ENCODE measurements around the gene MEX3C. TPM values are rescaled to one million over a fixed set of nuclear protein-coding genes. Genes with fewer than 3 reads are reported as not detected.

The MEX3C gene
- total and polyA plus RNA-seq, 2 donors (not counting 1 experiment from before 2014, with no cell fraction given): 29.1 to 92.4 TPM

DNA sequence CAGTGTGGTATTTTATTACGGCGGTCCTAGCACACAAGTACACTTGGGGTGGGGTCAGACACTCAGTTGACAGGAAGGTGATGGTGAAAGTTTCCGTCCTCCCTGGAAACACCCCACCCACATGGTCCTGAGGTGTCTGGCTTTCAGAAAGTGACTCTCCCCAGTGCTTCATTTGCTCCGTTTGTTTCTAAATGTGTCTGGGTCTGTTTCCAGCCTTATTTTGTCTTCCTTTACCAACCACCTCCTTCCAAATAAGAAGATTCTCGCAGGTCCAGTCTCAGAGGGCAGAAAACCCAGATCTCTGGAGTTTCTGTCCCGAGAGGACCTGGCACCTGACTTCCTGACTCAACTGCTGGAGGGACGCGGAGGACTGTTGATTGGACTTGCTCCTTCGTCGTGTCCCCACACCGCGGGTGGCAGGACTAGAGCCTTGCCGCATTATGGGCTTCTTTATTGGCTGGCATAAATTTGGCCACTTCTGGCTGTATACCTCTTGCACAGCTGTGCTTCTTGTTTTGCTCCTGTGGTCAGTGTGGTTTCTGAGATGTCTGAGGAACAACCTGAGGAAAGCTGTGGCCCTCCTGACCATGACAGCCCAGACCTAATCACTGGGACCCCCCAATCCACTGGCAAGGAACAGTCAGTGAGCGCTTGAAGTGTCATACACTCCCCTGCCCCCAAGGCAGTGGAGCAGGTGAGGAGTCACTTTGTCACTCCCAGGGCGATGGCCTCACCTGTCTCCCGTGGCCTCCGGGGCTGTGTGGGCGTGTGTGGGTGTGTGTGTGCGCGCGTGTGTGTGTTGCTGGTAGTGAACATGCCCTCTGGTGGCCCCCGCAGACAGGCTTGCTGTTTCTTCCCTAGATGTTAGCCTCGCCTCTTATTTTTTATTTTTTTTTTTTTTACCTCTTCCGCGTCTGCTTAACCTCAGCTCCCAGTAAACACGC is 45.6 kb downstream of the MEX3C start:
- Histone ChIP-seq H3K4me3 (ENCODE audit: control extremely low read depth in 1 of 5, extremely low read depth in 1 of 5, insufficient read depth in 1 of 5, low read depth in 2 of 5, low read length in 4 of 5) (peak overlapping the region in 4 of 5 experiments; percentile 16 to 68 (median 34)), H4K20me1 (ENCODE audit: control insufficient read depth, insufficient read depth, low read length, poor library complexity, severe bottlenecking) (no peaks in the 10 kb centered on the region), H3K27ac (ENCODE audit: low read length in 2 of 2) (peak overlapping the region; percentile 67 to 82), H2AFZ (ENCODE audit: insufficient read depth, low read depth, low read length, poor library complexity, severe bottlenecking) (peak overlapping the region; percentile 77), H3K79me2 (ENCODE audit: control insufficient read depth, insufficient read depth, low read length) (no peaks in the 10 kb centered on the region), H3K27me3 (replicated peaks in 1 of 4; ENCODE audit: control extremely low read depth in 1 of 4, control insufficient read depth in 3 of 4, insufficient read depth in 4 of 4, low read length in 3 of 4) (no peaks in the 10 kb centered on the region), H3K4me1 (ENCODE audit: control insufficient read depth in 2 of 2, insufficient read depth in 2 of 2, low read length in 2 of 2) (peaks cover 28 to 41% of the 10 kb centered on the region in 2 donors), H3K9ac (ENCODE audit: low read length) (peak overlapping the region; percentile 52), H3K36me3 (replicated peaks in 1 of 2; ENCODE audit: control extremely low read depth in 1 of 2, control insufficient read depth in 1 of 2, extremely low read depth in 1 of 2, insufficient read depth in 2 of 2, low read length in 1 of 2) (no peaks in the 10 kb centered on the region), H3K4me2 (replicated peaks; ENCODE audit: low read depth, low read length, poor library complexity, severe bottlenecking) (peak overlapping the region; percentile 87), H3K9me3 (ENCODE audit: control extremely low read depth in 1 of 3, control insufficient read depth in 2 of 3, insufficient read depth in 1 of 3, low read length in 2 of 3) (peaks cover 0 to 4% (median 0%) of the 10 kb centered on the region in 3 donors)
- Mint-ChIP-seq H3K9me3 (ENCODE audit: insufficient read depth) (no peaks in the 10 kb centered on the region), H3K4me3 (peak overlapping the region; percentile 87), H3K4me1 (peaks cover 45% of the 10 kb centered on the region), H3K27ac (peak overlapping the region; percentile 97), H3K27me3 (no peaks in the 10 kb centered on the region)
- TF ChIP-seq CTCF (IDR thresholded peaks at IDR 0.05) (peak; percentile 19), EZH2 (IDR thresholded peaks at IDR 0.05; ENCODE audit: borderline replicate concordance, insufficient read depth, low read depth, low read length, poor library complexity, severe bottlenecking) (no peak)
- DNase-seq (peak; percentile 84), ATAC-seq (ENCODE audit: low read depth) (peak; percentile 65)
- CTCF ChIA-PET: interaction anchor here (0.8 to 3.8 kb wide), 9 partner anchors 10 to 330 kb away, joined by 3 to 45 read pairs (median 4); partner anchors contain the start of gene MEX3C
- intact Hi-C loops (cut with micrococcal nuclease): loop anchor here (2.0 to 5.0 kb wide), 5 partner anchors 77 to 335 kb away; partner anchors contain the start of genes ME2 and SMAD4
- 22% methylated on average over 13 of the region's 26 CpGs for WGBS (ENCODE audit: insufficient coverage)
- POLR2A ChIA-PET: interaction anchor here (0.6 to 4.3 kb wide), 6 partner anchors 32 to 263 kb away, joined by 3 to 82 read pairs (median 4); partner anchors contain the start of genes MEX3C and SMAD4
